Panc1 (cell line): ENCODE results near the gene MRRF.

Experiments
- CTCF ChIP-seq: fragments of 450-650 bp; IDR thresholded peaks from 2 replicates; pipeline ENCODE4 v1.5.1; 2017; ENCODE audit warnings: mild to moderate bottlenecking
- POLR2AphosphoS5 ChIP-seq: IDR thresholded peaks from 2 replicates; pipeline ENCODE4 v1.6.1; 2012; ENCODE audit warnings: mild to moderate bottlenecking, low read depth, low read length, moderate library complexity
- REST ChIP-seq, 2 experiments: IDR thresholded peaks; 2 replicates each; pipeline ENCODE4 v1.6.1; 2011 to 2012; ENCODE audit warnings: low read depth in 2 of 2, control low read depth in 1 of 2, low read length in 1 of 2, mild to moderate bottlenecking in 1 of 2, moderate library complexity in 1 of 2; ENCODE audit not compliant: insufficient read depth in 1 of 2
- SIN3A ChIP-seq: IDR thresholded peaks from 2 replicates; pipeline ENCODE4 v1.6.1; 2012; ENCODE audit warnings: low read depth, mild to moderate bottlenecking, low read length, moderate library complexity, borderline replicate concordance; ENCODE audit not compliant: insufficient read depth
- TCF7L2 ChIP-seq: IDR thresholded peaks from 2 replicates; pipeline ENCODE4 v1.6.1; 2011; ENCODE audit warnings: mild to moderate bottlenecking, low read depth, low read length, inconsistent platforms

- TF ChIP-seq CTCF (no peak), POLR2AphosphoS5 (no peak), REST (IDR thresholded peaks at IDR 0.05; ENCODE audit: insufficient read depth in 1 of 2, low read depth in 2 of 2, low read length in 1 of 2) (no peak), TCF7L2 (no peak), SIN3A (no peak)
Observed at GRCh38 chr9:122338536-122338935, 73.9 kb downstream of the MRRF start.
